Measurements from ENCODE around the gene ADK. TPM values are rescaled to one million over a fixed set of nuclear protein-coding genes. Genes with fewer than 3 reads are reported as not detected.
"Not testable (repeated sequence)": the region's sequence is repeated elsewhere in the genome, so short reads cannot be mapped to it uniquely, and the experiment has no call there.

Gene ADK
- total RNA-seq, 1 donor from 2014 or later = 26.2 TPM

DNA sequence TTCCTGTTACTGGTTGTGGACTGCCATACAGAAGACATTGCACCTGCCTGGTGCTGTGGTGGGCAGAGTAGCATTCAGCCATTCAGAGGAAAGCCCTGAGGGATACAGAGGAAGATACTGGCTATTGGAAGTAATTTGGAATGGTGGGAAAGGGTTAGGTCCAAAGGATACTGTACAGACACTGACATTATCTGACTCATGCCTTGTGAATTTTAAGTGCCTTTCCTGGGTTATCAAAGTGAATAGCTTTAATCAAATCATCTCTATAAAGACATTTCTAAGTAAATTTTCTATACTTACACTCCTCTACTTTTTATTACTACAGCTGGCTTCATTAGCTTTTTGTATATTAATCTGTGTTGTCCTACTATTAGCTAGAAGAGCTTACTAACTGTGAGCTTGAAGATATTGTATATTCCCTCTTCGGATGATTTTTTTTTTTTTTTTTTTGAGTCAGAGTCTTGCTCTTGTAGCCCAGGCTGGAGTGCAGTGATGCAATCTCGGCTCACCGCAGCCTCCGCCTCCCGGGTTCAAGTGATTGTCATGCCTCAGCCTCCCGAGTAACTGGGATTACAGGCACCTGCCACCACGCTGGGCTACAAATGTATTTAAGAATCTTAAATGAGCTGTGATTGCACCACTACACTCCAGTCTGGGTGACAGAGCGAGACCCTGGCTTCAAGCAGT, 186.5 kb downstream of the ADK start:
- Mint-ChIP-seq H3K4me1 (peaks cover 6% of the 10 kb centered on the region), H3K4me3 (no peak overlapping the region), H3K27me3 (ENCODE audit: low read depth) (no peaks in the 10 kb centered on the region), H3K36me3 (peaks cover 9% of the 10 kb centered on the region), H3K27ac (no peak overlapping the region), H3K9me3 (peaks cover 13% of the 10 kb centered on the region)
- TF ChIP-seq, protein P1, sequence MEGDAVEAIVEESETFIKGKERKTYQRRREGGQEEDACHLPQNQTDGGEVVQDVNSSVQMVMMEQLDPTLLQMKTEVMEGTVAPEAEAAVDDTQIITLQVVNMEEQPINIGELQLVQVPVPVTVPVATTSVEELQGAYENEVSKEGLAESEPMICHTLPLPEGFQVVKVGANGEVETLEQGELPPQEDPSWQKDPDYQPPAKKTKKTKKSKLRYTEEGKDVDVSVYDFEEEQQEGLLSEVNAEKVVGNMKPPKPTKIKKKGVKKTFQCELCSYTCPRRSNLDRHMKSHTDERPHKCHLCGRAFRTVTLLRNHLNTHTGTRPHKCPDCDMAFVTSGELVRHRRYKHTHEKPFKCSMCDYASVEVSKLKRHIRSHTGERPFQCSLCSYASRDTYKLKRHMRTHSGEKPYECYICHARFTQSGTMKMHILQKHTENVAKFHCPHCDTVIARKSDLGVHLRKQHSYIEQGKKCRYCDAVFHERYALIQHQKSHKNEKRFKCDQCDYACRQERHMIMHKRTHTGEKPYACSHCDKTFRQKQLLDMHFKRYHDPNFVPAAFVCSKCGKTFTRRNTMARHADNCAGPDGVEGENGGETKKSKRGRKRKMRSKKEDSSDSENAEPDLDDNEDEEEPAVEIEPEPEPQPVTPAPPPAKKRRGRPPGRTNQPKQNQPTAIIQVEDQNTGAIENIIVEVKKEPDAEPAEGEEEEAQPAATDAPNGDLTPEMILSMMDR (IDR thresholded peaks at IDR 0.05; ENCODE audit: unreplicated experiment) = no peak
- no peak for DNase-seq (ENCODE audit: low spot score in 2 of 2, unreplicated experiment in 2 of 2)

DNA sequence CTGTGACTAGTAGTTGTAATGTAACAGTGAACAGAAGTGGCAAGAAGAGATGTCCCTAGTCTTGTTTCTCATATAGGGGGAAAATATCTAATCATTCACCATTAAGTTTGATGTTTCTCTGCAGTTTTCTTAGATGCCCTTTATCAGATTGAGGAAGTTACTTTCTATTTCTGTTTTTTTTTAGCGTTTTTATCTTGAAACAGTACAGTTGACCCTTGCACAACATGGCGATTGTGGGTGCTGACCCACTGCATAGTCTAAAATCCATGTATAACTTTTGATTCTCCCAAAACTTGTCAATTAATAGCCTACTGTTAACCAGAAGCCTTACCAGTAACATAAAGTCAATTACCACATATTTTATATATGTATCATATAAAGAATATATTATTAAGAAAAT, 192.0 kb downstream of the ADK start:
- no peaks in the 10 kb centered on the region for H3K4me1 Mint-ChIP-seq
- H3K4me3 Mint-ChIP-seq = no peak overlapping the region
- TF ChIP-seq, protein P1 (IDR thresholded peaks at IDR 0.05; ENCODE audit: unreplicated experiment) = no peak
- no peaks in the 10 kb centered on the region for H3K27me3 Mint-ChIP-seq (ENCODE audit: low read depth)
- no peak overlapping the region for H3K27ac Mint-ChIP-seq
- peaks cover 32% of the 10 kb centered on the region for H3K36me3 Mint-ChIP-seq
- no peak for DNase-seq (ENCODE audit: low spot score in 2 of 2, unreplicated experiment in 2 of 2)
- H3K9me3 Mint-ChIP-seq = peaks cover 20% of the 10 kb centered on the region

DNA sequence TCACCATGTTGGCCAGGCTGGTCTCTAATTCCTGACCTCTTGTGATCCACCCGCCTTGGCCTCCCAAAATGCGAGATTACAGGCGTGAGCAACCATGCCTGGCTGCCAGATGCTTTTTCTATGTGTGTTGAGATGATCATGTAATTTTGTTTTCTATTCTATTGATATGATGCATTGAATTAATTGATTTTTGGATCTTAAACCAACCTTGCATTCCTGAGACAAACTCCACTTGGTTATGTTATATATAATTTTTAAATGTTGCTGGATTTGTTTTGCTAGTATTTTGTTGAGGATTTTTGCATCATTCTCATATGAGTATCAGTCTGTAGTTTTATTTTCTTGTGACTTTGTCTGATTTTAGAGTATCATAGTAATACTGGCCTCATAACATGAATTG, 192.8 kb downstream of the ADK start:
- Mint-ChIP-seq H3K27ac (no peak overlapping the region), H3K4me3 (no peak overlapping the region), H3K27me3 (ENCODE audit: low read depth) (no peaks in the 10 kb centered on the region), H3K4me1 (no peaks in the 10 kb centered on the region), H3K36me3 (peaks cover 40% of the 10 kb centered on the region), H3K9me3 (peaks cover 24% of the 10 kb centered on the region)
- no peak for DNase-seq (ENCODE audit: low spot score in 2 of 2, unreplicated experiment in 2 of 2)
- TF ChIP-seq, protein P1 (IDR thresholded peaks at IDR 0.05; ENCODE audit: unreplicated experiment) = no peak

DNA sequence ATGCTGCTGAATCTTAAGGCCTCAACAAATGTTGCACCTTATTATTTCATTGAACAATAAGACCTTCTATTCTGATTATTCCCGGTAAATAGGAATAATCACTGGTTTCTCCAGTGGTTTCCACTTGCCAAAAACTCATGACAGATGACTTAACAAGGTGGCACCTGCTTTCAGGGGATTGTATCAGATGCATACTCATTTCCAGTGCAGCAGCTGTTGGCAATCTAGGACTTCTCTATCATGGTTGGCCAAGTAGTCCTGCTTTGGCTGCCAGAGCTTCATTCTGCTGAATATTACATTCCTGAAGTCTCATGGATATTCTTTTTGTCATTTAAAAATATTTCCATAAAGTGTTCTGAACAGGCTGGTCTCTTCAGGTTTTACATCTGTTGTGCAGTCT, 193.3 kb downstream of the ADK start:
- no peak for DNase-seq (ENCODE audit: low spot score in 2 of 2, unreplicated experiment in 2 of 2)
- no peaks in the 10 kb centered on the region for H3K27me3 Mint-ChIP-seq (ENCODE audit: low read depth)
- peaks cover 25% of the 10 kb centered on the region for H3K9me3 Mint-ChIP-seq
- TF ChIP-seq, protein P1 (IDR thresholded peaks at IDR 0.05; ENCODE audit: unreplicated experiment) = no peak
- no peak overlapping the region for H3K27ac Mint-ChIP-seq
- peaks cover 42% of the 10 kb centered on the region for H3K36me3 Mint-ChIP-seq
- H3K4me3 Mint-ChIP-seq = no peak overlapping the region
- no peaks in the 10 kb centered on the region for H3K4me1 Mint-ChIP-seq

DNA sequence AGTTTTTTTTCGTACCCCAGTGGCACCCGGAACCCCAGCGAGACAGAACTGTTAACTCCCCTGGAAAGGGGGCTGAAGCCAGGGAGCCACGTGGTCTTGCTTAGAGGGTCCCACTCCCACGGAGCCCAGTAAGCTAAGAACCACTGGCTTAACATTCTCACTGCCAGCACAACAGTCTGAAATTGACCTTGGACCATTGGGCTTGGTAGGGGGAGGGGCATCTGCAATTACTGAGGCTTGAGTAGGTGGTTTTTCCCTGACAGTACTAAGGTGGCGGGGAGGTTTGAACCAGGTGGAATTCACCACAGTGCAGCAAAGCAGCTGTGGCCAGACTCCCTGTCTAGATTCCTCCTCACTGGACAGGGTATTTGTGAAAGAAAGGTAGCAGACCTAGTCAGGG, 196.5 kb downstream of the ADK start:
- TF ChIP-seq, protein P1 (IDR thresholded peaks at IDR 0.05; ENCODE audit: unreplicated experiment) = no peak

DNA sequence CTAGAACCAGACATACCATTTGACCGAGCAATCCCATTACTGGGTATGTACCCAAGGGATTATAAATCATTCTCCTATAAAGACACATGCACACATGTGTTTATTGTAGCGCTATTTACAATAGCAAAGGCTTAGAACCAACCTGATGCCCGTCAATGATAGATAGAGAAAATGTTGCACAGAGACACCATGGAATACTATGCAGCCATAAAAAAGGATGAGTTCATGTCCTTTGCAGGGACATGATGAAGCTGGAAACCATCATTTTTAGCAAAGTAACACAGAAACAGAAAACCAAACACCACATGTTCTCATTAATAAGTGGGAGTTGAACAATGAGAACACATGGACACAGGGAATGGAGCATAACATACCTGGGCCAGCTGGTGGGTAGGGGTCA, 202.0 kb downstream of the ADK start:
- Mint-ChIP-seq H3K9me3 (peaks cover 25% of the 10 kb centered on the region), H3K36me3 (peaks cover 13% of the 10 kb centered on the region)
- H3K4me1 Mint-ChIP-seq; DNase-seq (ENCODE audit: low spot score in 2 of 2, unreplicated experiment in 2 of 2); H3K27me3 Mint-ChIP-seq (ENCODE audit: low read depth); H3K4me3 Mint-ChIP-seq; H3K27ac Mint-ChIP-seq: not testable (repeated sequence)

More for the DNA sequence above, 196.5 kb downstream of the ADK start:
- Mint-ChIP-seq H3K27ac (no peak overlapping the region), H3K36me3 (peaks cover 45% of the 10 kb centered on the region), H3K4me1 (no peaks in the 10 kb centered on the region), H3K27me3 (ENCODE audit: low read depth) (no peaks in the 10 kb centered on the region), H3K9me3 (peaks cover 37% of the 10 kb centered on the region), H3K4me3 (no peak overlapping the region)
- no peak for DNase-seq (ENCODE audit: low spot score in 2 of 2, unreplicated experiment in 2 of 2)

Measured in mesothelial cell of epicardium (in vitro differentiated cells).